ENCODE data around the gene ELFN1.

GRCh38 chr7:1632506-1632905 lies 37.6 kb upstream of the ELFN1 start:
- TF ChIP-seq CTCF (IDR thresholded peaks at IDR 0.05) = no peak
- no peak for TF ChIP-seq POLR2A (IDR thresholded peaks at IDR 0.05)

Data from body of pancreas (tissue), 4 donors.